RWPE2 (cell line): Measurements from ENCODE around the gene ZNF512.
"Not testable (repeated sequence)": the region's sequence is repeated elsewhere in the genome, so short reads cannot be mapped to it uniquely, and the experiment has no call there.

Experiments
- ATAC-seq: fragments of 200-7000 bp; cut with Tn5 transposase; 3 replicates; pipeline ENCODE4 v1.9.1; 2021; ENCODE audit warnings: low read depth
- DNase-seq: peaks from one replicate; pipeline ENCODE4 v3.0.0-alpha.2; 2020; ENCODE audit warnings: low spot score
- H3K27ac ChIP-seq: fragments of 450-650 bp; 2 replicates; pipeline ENCODE4 v1.5.1; 2017; ENCODE audit warnings: mild to moderate bottlenecking; ENCODE audit not compliant: poor library complexity, severe bottlenecking
- H3K27me3 ChIP-seq: fragments of 250-450 bp; sonication (Bioruptor Pico); 2 replicates; pipeline ENCODE4 v1.5.1; 2021; ENCODE audit warnings: mild to moderate bottlenecking, moderate library complexity; ENCODE audit not compliant: insufficient read depth, poor library complexity, severe bottlenecking
- H3K36me3 ChIP-seq: fragments of 250-450 bp; sonication (Bioruptor Pico); 2 replicates; pipeline ENCODE4 v1.5.1; 2020; ENCODE audit warnings: low read depth, mild to moderate bottlenecking, moderate library complexity
- H3K4me1 ChIP-seq: fragments of 250-450 bp; sonication (Bioruptor Pico); 2 replicates; pipeline ENCODE4 v1.5.1; 2021; ENCODE audit warnings: mild to moderate bottlenecking, moderate library complexity; ENCODE audit not compliant: insufficient read depth, poor library complexity, severe bottlenecking
- H3K4me3 ChIP-seq: fragments of 250-450 bp; sonication (Bioruptor Pico); 2 replicates; pipeline ENCODE4 v1.5.1; 2021; ENCODE audit warnings: mild to moderate bottlenecking, moderate library complexity; ENCODE audit not compliant: severe bottlenecking
- H3K9me3 ChIP-seq: fragments of 250-450 bp; sonication (Bioruptor Pico); 2 replicates; pipeline ENCODE4 v1.5.1; 2021; ENCODE audit warnings: mild to moderate bottlenecking, moderate library complexity; ENCODE audit not compliant: severe bottlenecking
- TF ChIP-seq, protein P1 (sequence below): fragments of 450-650 bp; IDR thresholded peaks from one replicate; pipeline ENCODE4 v1.5.1; 2017; ENCODE audit warnings: mild to moderate bottlenecking, moderate library complexity; ENCODE audit not compliant: poor library complexity, severe bottlenecking

Gene ZNF512, protein sequence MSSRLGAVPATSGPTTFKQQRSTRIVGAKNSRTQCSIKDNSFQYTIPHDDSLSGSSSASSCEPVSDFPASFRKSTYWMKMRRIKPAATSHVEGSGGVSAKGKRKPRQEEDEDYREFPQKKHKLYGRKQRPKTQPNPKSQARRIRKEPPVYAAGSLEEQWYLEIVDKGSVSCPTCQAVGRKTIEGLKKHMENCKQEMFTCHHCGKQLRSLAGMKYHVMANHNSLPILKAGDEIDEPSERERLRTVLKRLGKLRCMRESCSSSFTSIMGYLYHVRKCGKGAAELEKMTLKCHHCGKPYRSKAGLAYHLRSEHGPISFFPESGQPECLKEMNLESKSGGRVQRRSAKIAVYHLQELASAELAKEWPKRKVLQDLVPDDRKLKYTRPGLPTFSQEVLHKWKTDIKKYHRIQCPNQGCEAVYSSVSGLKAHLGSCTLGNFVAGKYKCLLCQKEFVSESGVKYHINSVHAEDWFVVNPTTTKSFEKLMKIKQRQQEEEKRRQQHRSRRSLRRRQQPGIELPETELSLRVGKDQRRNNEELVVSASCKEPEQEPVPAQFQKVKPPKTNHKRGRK

DNA sequence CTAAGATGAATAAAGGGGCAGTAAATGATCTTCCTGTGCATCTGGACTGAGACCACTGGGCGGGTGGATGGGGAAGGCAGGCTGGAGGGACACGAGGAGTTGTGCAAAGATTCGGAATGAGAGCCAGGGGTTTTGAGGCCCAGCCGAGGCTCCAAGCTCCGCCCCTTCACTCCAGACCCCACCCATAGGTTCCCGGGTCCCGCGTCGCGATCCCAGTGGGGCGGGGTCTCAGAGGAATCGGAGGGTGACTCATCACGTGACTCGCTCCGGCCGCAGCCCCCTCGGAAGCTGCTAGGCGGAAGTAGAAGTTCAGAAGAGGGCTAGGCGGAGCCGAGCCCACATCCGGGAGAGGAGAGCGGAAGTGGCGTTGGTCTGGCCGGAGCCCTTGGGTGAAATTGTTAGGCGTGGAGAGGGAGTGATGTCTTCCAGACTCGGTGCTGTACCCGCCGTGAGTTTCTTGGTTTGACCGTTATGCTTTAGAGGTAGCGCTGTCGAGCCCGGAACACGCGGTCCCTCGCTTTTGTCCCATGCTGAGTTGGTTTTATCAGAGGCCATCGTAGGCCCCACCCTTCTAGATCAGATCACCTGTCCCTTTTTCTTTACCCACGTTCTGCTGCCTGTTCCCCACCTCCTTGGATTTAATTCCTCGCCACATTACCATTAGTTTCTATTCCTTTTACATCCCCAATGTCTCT is at the start of gene ZNF512:
Gene ZNF512, plus strand, starts transcription at position 348 of the 695 bp plus-strand sequence. Its CDS starts 71 bp downstream, at position 419.
- peak; percentile 84 for DNase-seq
- peak within 1 kb of the TSS; percentile 29 for H3K27ac ChIP-seq

GRCh38 chr2:27537287-27537686 is 45.6 kb upstream of the ZNF512 start:
- H3K27me3 ChIP-seq: no peaks in the 10 kb centered on the region
- no peaks in the 10 kb centered on the region for H3K36me3 ChIP-seq
- ATAC-seq (no peak), DNase-seq (no peak)
- H3K9me3 ChIP-seq: no peaks in the 10 kb centered on the region
- H3K4me3 ChIP-seq: no peak overlapping the region
- no peak overlapping the region for H3K27ac ChIP-seq
- H3K4me1 ChIP-seq: no peaks in the 10 kb centered on the region
- TF ChIP-seq, protein P1, sequence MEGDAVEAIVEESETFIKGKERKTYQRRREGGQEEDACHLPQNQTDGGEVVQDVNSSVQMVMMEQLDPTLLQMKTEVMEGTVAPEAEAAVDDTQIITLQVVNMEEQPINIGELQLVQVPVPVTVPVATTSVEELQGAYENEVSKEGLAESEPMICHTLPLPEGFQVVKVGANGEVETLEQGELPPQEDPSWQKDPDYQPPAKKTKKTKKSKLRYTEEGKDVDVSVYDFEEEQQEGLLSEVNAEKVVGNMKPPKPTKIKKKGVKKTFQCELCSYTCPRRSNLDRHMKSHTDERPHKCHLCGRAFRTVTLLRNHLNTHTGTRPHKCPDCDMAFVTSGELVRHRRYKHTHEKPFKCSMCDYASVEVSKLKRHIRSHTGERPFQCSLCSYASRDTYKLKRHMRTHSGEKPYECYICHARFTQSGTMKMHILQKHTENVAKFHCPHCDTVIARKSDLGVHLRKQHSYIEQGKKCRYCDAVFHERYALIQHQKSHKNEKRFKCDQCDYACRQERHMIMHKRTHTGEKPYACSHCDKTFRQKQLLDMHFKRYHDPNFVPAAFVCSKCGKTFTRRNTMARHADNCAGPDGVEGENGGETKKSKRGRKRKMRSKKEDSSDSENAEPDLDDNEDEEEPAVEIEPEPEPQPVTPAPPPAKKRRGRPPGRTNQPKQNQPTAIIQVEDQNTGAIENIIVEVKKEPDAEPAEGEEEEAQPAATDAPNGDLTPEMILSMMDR: no peak

More for the DNA sequence above, at the start of gene ZNF512:
- H3K4me3 ChIP-seq: peak within 1 kb of the TSS; percentile 57
- ATAC-seq: peak; percentile 97
- H3K36me3 ChIP-seq: peaks cover 14% of the 10 kb centered on the region; the same call in 1 of the 2 replicates
- no peaks in the 10 kb centered on the region for H3K9me3 ChIP-seq
- no peaks in the 10 kb centered on the region for H3K27me3 ChIP-seq
- peaks cover 17% of the 10 kb centered on the region for H3K4me1 ChIP-seq
- TF ChIP-seq, protein P1: no peak

DNA sequence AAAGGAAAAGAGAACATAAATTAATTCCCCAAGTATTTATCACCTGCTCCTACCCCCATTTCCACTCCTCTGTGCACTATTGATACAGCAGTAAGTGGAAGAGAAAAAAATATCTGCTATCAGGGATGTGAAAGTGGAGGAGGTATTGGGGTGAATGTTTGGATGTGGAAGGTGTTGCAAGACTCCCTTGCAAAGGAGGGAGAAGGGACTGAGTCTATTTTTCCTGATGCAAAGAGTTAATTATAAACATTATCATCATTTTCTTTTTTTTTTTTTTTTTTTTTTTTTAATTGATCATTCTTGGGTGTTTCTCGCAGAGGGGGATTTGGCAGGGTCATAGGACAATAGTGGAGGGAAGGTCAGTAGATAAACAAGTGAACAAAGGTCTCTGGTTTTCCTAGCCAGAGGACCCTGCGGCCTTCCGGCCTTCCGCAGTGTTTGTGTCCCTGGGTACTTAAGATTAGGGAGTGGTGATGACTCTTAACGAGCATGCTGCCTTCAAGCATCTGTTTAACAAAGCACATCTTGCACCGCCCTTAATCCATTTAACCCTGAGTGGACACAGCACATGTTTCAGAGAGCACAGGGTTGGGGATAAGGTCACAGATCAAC is 43.9 kb upstream of the ZNF512 start:
- H3K9me3 ChIP-seq, H3K36me3 ChIP-seq, H3K27me3 ChIP-seq, DNase-seq, H3K4me3 ChIP-seq, H3K4me1 ChIP-seq, ATAC-seq, H3K27ac ChIP-seq: not testable (repeated sequence)

GRCh38 chr2:27539649-27540048 is 43.2 kb upstream of the ZNF512 start:
- not testable (repeated sequence) for H3K4me1 ChIP-seq, H3K27ac ChIP-seq, H3K9me3 ChIP-seq, H3K4me3 ChIP-seq, H3K27me3 ChIP-seq, DNase-seq, H3K36me3 ChIP-seq, ATAC-seq

DNA sequence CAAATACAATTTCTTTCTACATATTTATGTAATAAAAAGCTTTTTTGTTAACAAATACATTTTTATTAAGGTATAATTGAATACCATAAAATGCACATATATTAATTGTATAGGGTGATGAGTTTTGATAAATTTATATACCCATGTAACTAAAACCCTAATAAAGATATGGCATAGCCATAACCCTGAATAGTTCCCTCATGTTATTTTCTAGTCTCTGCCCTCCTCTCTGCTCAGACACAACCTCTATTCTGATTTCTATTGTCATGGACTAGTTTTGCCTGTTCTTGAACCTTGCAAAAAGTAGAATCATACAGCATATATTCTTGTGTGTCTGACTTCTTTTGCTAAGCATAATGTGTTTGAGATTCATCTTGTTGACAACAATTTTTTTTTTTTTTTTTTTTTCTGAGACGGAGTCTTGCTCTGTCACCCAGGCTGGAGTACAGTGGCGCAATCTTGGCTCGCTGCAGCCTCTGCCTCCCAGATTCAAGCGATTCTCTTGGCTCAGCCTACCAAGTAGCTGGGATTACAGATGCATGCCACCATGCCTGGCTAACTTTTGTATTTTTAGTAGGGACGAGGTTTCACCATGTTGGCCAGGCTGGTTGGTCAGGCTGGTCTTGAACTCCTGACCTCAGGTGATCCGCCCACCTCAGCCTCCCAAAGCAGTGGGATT is 38.6 kb upstream of the ZNF512 start:
- Histone ChIP-seq H3K9me3 (no peaks in the 10 kb centered on the region), H3K27me3 (no peaks in the 10 kb centered on the region), H3K27ac (no peak overlapping the region), H3K4me3 (no peak overlapping the region), H3K4me1 (no peaks in the 10 kb centered on the region), H3K36me3 (no peaks in the 10 kb centered on the region)
- ATAC-seq: no peak
- no peak for DNase-seq
- TF ChIP-seq, protein P1: no peak
